HG02884 (cell line): ENCODE data around the gene BORCS8.
"Not testable (repeated sequence)": the region's sequence is repeated elsewhere in the genome, so short reads cannot be mapped to it uniquely, and the experiment has no call there.

Experiments used
- ATAC-seq: cut with Tn5 transposase; IDR thresholded peaks from one replicate; pipeline ENCODE4 v1.9.1; 2021; ENCODE audit warnings: mild to moderate bottlenecking, moderate library complexity; ENCODE audit not compliant: unreplicated experiment

BORCS8 gene

GRCh38 chr19:19192078-19192882 is at the start of gene BORCS8, which contains the start of gene RFXANK:
Gene BORCS8 (minus strand): TSS chr19:19192152. CDS start chr19:19192117, 35 bp downstream.
Gene RFXANK (plus strand): TSS chr19:19192258. CDS start chr19:19193947, 1,689 bp downstream.
- ATAC-seq, result peak; percentile 83

- ATAC-seq, result no peak
Observed at GRCh38 chr19:19240476-19240875, 48.5 kb upstream of the BORCS8 start.

GRCh38 chr19:19239675-19240074 is 47.7 kb upstream of the BORCS8 start:
- no peak for ATAC-seq

- ATAC-seq, result no peak
Observed at GRCh38 chr19:19238126-19238894, 46.4 kb upstream of the BORCS8 start.

- no peak for ATAC-seq
Observed at GRCh38 chr19:19236173-19236572, 44.2 kb upstream of the BORCS8 start.

- ATAC-seq, result no peak
Observed at GRCh38 chr19:19234220-19234816, 42.4 kb upstream of the BORCS8 start.

- no peak for ATAC-seq
Observed at GRCh38 chr19:19232261-19232721, 40.3 kb upstream of the BORCS8 start.

GRCh38 chr19:19230999-19231398 is 39.0 kb upstream of the BORCS8 start:
- ATAC-seq, result no peak

- ATAC-seq, result no peak
Observed at GRCh38 chr19:19229701-19230100, 37.7 kb upstream of the BORCS8 start.

- ATAC-seq, result no peak
Observed at GRCh38 chr19:19227217-19227616, 35.3 kb upstream of the BORCS8 start.

GRCh38 chr19:19226663-19227062 is 34.7 kb upstream of the BORCS8 start:
- ATAC-seq, result no peak

GRCh38 chr19:19226204-19226603 is 34.3 kb upstream of the BORCS8 start:
- no peak for ATAC-seq

GRCh38 chr19:19224852-19225494 is 33.0 kb upstream of the BORCS8 start:
- peak; percentile 47 for ATAC-seq

GRCh38 chr19:19224150-19224851 is 32.3 kb upstream of the BORCS8 start:
- ATAC-seq, result no peak

GRCh38 chr19:19223636-19224035 is 31.7 kb upstream of the BORCS8 start:
- ATAC-seq, result no peak

- ATAC-seq, result no peak
Observed at GRCh38 chr19:19223060-19223459, 31.1 kb upstream of the BORCS8 start.

- ATAC-seq, result not testable (repeated sequence)
Observed at GRCh38 chr19:19221000-19221399, 29.0 kb upstream of the BORCS8 start.

- no peak for ATAC-seq
Observed at GRCh38 chr19:19218911-19219310, 27.0 kb upstream of the BORCS8 start.

GRCh38 chr19:19217099-19217498 is 25.1 kb upstream of the BORCS8 start:
- ATAC-seq, result no peak

- ATAC-seq, result no peak
Observed at GRCh38 chr19:19215792-19216191, 23.8 kb upstream of the BORCS8 start.
